Right lobe of liver (tissue), 4 donors: ENCODE data around the gene HMGCL.

Experiments
- CTCF ChIP-seq, 4 donors: fragments of 200-600 bp in 3 of 4; fragments of 450-650 bp in 1 of 4; IDR thresholded peaks; one replicate each; pipeline versions ENCODE4 v1.5.1 to v1.8.0; 2016 to 2022; ENCODE audit warnings: antibody characterized with exemption in 4 of 4, mild to moderate bottlenecking in 2 of 4
- POLR2A ChIP-seq: fragments of 450-650 bp; IDR thresholded peaks from one replicate; pipeline ENCODE4 v1.6.1; 2017; ENCODE audit warnings: antibody characterized with exemption, mild to moderate bottlenecking
- donor health status: DM: no; HTN: no; CAD: no.
- donor health status: DM: no; HTN: no; CAD: no.
- donor health status: DM: no; HTN: yes; CAD: no.

- no peak for TF ChIP-seq CTCF (IDR thresholded peaks at IDR 0.05)
- TF ChIP-seq POLR2A = peak; percentile 82
Measured at GRCh38 chr1:23777979-23778814, 47.0 kb downstream of the HMGCL start, which contains the start of gene PITHD1.
